SU-DHL-6 (cell line): ENCODE measurements around the gene POPDC2.

Experiments
- H2AFZ ChIP-seq: fragments of 200-600 bp; sonication (generic); 2 replicates; pipeline ENCODE4 v1.6.1; 2014; ENCODE audit warnings: low read depth, mild to moderate bottlenecking, moderate library complexity, mixed read lengths, antibody characterized with exemption, low read length; ENCODE audit not compliant: severe bottlenecking
- H3F3A ChIP-seq: fragments of 200-600 bp; shearing (Covaris generic); 2 replicates; pipeline ENCODE4 v1.6.0; 2016; ENCODE audit warnings: antibody characterized with exemption, mild to moderate bottlenecking; ENCODE audit not compliant: insufficient read depth
- H3K27ac ChIP-seq: fragments of 200-600 bp; sonication (generic); 2 replicates; pipeline ENCODE4 v1.5.1; 2016; ENCODE audit warnings: low read depth, mild to moderate bottlenecking, low read length, moderate library complexity, mixed read lengths
- H3K27me3 ChIP-seq: fragments of 200-600 bp; sonication (generic), shearing (Covaris generic); 2 replicates; pipeline ENCODE4 v1.6.0; 2014; ENCODE audit warnings: mild to moderate bottlenecking, low read length
- H3K36me3 ChIP-seq: fragments of 200-600 bp; sonication (generic); 2 replicates; pipeline ENCODE4 v1.6.1; 2014; ENCODE audit warnings: mild to moderate bottlenecking, low read length, mixed read lengths
- H3K4me2 ChIP-seq: fragments of 300-600, 200-600 bp; shearing (Covaris generic), sonication (generic); 2 replicates; pipeline ENCODE4 v1.6.0; 2014; ENCODE audit warnings: low read length, low read depth, mild to moderate bottlenecking; ENCODE audit not compliant: poor library complexity, severe bottlenecking
- H3K4me3 ChIP-seq: fragments of 200-600 bp; sonication (generic); 2 replicates; pipeline ENCODE4 v1.5.1; 2014; ENCODE audit warnings: antibody characterized with exemption, low read length, mild to moderate bottlenecking, mixed read lengths; ENCODE audit not compliant: insufficient read depth, poor library complexity, severe bottlenecking
- H3K79me2 ChIP-seq: fragments of 200-600 bp; sonication (generic); 2 replicates; pipeline ENCODE4 v1.6.1; 2014; ENCODE audit warnings: mild to moderate bottlenecking, low read length, moderate library complexity; ENCODE audit not compliant: insufficient read depth
- H3K9ac ChIP-seq: fragments of 200-600 bp; sonication (generic); 2 replicates; pipeline ENCODE4 v1.7.0; 2014; ENCODE audit warnings: mild to moderate bottlenecking, low read length
- H3K9me2 ChIP-seq: fragments of 200-600 bp; sonication (generic); replicated peaks from 2 replicates; pipeline ENCODE4 v1.6.1; 2014; ENCODE audit warnings: low read length; ENCODE audit not compliant: insufficient read depth
- H3K9me3 ChIP-seq: fragments of 200-600 bp; sonication (generic); 2 replicates; pipeline ENCODE4 v1.6.1; 2014; ENCODE audit warnings: low read length, mixed read lengths; ENCODE audit not compliant: insufficient read depth
- H4K20me1 ChIP-seq: fragments of 200-600 bp; sonication (generic); 2 replicates; pipeline ENCODE4 v1.6.1; 2014; ENCODE audit warnings: low read depth, mild to moderate bottlenecking, antibody characterized with exemption, low read length, moderate library complexity, mixed read lengths
- EZH2phosphoT487 ChIP-seq: fragments of 200-600 bp; sonication (generic), shearing (Covaris generic); conservative IDR thresholded peaks from 2 replicates; pipeline ENCODE4 v1.6.1; 2018; ENCODE audit warnings: mild to moderate bottlenecking, antibody characterized with exemption, low read length, moderate library complexity, mixed read lengths
- TF ChIP-seq, protein P1 (sequence below): fragments of 200-600 bp; sonication (generic); IDR thresholded peaks from one replicate; pipeline ENCODE4 v1.5.1; 2017; ENCODE audit warnings: antibody characterized with exemption, mild to moderate bottlenecking, low read length, moderate library complexity; ENCODE audit not compliant: insufficient read depth, poor library complexity, severe bottlenecking

The POPDC2 gene, protein sequence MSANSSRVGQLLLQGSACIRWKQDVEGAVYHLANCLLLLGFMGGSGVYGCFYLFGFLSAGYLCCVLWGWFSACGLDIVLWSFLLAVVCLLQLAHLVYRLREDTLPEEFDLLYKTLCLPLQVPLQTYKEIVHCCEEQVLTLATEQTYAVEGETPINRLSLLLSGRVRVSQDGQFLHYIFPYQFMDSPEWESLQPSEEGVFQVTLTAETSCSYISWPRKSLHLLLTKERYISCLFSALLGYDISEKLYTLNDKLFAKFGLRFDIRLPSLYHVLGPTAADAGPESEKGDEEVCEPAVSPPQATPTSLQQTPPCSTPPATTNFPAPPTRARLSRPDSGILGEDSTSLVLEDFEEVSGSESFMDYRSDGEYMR

DNA sequence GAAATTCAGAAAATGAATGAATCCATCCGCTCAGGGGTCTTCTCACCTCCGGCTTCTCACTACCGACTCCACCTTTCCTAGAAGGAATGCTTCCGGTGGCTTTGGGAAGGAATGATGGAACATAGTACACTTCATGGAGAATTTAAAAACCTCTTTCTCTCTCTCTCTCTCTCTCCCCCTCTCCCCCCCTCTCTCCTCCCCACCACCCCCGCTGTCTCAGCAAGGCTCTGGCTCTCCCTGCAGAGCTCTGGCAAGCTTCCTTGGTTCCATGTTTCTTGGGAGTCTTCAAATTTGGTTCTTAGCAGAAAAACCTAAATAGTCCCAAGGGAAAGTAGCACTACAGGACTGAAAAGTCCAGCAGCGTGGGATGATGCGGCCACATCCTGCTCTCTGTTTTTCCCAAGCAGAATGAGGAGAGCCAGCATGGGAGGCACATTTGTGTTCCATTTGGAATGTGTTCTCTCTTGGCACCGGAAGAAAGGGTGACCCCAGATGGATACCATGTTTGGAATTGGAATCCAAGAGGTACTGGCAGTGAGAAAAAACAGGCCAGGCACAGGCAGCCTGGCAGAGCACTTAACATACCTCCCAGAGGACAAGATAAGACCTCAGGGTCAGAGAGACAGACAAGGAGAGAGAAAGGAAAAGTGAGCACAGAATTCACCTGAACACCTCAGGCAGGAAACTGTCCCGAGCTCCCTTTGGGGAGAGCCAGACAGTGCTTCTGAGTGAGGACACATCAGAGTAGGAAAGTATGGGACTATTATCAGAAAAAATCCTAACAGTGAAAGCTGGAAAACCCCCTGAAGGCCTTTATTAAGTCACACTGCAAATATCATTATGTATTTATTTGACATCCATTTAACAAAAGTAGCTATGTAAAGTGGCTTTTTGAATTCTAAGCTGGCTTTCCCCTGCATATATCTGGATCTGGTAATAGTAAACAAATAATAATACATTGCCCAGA is at the start of gene POPDC2:
Gene POPDC2 (minus strand): TSS at position 116 of the 967 bp plus-strand sequence. CDS start 166 bp downstream, outside the sequence.
- Histone ChIP-seq H4K20me1 (no peaks in the 10 kb centered on the region), H3F3A (no peaks in the 10 kb centered on the region), H3K27me3 (no peaks in the 10 kb centered on the region), H3K9me2 (no peaks in the 10 kb centered on the region), H3K36me3 (no peaks in the 10 kb centered on the region), H2AFZ (no peak within 1 kb of the TSS), H3K79me2 (no peaks in the 10 kb centered on the region), H3K4me3 (no peak within 1 kb of the TSS), H3K27ac (no peak within 1 kb of the TSS), H3K9ac (no peak within 1 kb of the TSS), H3K9me3 (no peaks in the 10 kb centered on the region), H3K4me2 (no peak within 1 kb of the TSS)
- TF ChIP-seq, protein P1, sequence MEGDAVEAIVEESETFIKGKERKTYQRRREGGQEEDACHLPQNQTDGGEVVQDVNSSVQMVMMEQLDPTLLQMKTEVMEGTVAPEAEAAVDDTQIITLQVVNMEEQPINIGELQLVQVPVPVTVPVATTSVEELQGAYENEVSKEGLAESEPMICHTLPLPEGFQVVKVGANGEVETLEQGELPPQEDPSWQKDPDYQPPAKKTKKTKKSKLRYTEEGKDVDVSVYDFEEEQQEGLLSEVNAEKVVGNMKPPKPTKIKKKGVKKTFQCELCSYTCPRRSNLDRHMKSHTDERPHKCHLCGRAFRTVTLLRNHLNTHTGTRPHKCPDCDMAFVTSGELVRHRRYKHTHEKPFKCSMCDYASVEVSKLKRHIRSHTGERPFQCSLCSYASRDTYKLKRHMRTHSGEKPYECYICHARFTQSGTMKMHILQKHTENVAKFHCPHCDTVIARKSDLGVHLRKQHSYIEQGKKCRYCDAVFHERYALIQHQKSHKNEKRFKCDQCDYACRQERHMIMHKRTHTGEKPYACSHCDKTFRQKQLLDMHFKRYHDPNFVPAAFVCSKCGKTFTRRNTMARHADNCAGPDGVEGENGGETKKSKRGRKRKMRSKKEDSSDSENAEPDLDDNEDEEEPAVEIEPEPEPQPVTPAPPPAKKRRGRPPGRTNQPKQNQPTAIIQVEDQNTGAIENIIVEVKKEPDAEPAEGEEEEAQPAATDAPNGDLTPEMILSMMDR = no peak
- no peak for TF ChIP-seq EZH2phosphoT487

DNA sequence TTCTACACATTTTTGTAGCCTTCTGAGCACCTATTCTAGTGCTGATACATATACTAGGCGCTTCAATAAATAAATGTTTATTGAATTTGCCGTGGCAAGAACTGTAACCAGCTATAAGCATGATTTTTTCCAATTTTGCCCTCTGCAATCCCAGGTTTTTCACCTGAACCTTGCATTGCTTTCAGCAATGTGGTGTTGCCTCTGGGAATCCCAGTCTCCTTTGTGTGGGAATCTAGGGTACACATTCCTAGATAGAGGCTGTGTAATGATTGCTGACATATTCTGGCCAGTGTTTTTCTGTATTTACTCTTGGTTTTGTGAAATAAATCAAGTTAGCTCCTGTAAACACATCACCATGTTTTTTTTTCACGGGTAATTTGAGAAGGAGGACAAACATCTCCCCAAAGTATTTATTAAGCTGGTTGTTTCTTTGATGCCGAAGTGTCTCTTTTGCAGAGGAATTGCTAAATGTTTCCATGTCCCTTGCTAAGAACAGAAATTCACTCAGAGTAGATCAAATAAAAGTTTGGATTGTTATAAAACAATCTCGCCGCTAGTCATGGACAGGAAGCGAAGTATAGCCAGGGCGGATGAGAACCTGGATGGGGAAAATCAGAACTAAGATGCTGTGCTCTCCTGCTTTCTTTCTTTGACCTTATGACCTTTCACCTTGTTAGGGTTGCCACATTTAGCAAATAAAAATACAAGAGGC is 43.6 kb upstream of the POPDC2 start:
- Histone ChIP-seq H3K9me3 (no peaks in the 10 kb centered on the region), H3K9me2 (no peaks in the 10 kb centered on the region), H2AFZ (no peak overlapping the region), H3K36me3 (no peaks in the 10 kb centered on the region), H3K79me2 (no peaks in the 10 kb centered on the region), H3K27ac (no peak overlapping the region), H4K20me1 (no peaks in the 10 kb centered on the region), H3K27me3 (no peaks in the 10 kb centered on the region), H3K4me2 (no peak overlapping the region), H3K4me3 (no peak overlapping the region), H3F3A (no peaks in the 10 kb centered on the region), H3K9ac (no peak overlapping the region)
- TF ChIP-seq, protein P1 = no peak
- no peak for TF ChIP-seq EZH2phosphoT487

DNA sequence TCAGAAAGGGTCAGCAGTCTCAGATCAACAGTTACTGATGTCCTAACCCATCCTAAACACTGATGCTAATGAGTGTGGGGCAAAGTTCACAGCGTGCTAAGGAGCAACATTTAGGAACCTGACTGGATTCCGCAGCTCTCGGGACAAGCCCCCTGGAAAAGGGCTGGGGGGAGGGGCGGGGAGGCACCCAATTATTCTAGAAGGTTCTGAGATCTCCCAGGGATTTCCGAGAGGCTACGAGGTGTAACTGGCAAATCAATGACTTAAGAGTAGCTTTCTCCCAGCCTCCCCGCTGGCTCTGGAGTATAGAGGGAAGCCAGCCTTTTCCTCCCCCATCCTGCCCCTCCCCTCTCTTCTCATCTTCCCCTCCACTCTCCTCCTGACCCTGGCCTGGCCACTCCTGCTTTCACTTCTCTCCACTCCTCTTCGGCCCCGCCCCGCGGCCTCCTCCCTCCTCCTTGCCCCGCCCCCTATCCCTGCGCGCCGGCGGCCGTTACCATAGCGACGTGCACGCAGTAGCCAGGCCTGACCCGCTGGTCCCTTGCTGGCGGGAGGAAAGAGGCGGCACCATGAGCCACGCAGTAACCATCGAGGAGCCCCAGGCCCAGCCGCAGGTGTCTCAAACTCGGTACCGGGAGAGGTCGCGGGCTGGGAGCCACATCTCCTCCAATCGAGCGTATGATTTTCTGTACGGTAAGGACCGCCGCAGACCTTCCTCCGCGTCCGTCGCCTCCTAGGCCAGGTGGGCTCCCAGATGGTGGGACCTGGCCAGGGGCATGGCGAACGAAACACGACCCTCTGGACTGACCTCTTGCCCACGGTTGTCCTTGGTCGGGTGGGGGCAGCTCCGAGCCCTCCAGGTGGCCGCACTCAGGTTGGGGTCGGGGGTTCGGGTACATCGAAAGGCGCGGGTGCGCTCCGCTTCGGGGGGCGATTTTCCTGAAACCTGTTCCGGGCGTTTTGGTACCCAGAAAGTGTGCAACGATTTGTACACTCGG is 42.4 kb upstream of the POPDC2 start, which contains the start of gene CFAP91:
Gene CFAP91 (plus strand): TSS at position 493 of the 998 bp plus-strand sequence. CDS start 77 bp downstream, at position 570.
- H3K79me2 ChIP-seq = no peaks in the 10 kb centered on the region
- H3K9ac ChIP-seq = no peak within 1 kb of the TSS
- no peak within 1 kb of the TSS for H2AFZ ChIP-seq
- no peak within 1 kb of the TSS for H3K27ac ChIP-seq
- H3K4me3 ChIP-seq = no peak within 1 kb of the TSS
- no peaks in the 10 kb centered on the region for H3F3A ChIP-seq
- no peaks in the 10 kb centered on the region for H3K27me3 ChIP-seq
- no peaks in the 10 kb centered on the region for H4K20me1 ChIP-seq
- no peak within 1 kb of the TSS for H3K4me2 ChIP-seq
- H3K9me3 ChIP-seq = no peaks in the 10 kb centered on the region
- no peaks in the 10 kb centered on the region for H3K9me2 ChIP-seq
- TF ChIP-seq EZH2phosphoT487 = no peak
- TF ChIP-seq, protein P1 = no peak
- H3K36me3 ChIP-seq = no peaks in the 10 kb centered on the region
